ENCODE data around the gene GRM4.
A peak's percentile ranks its signal among the peaks of the same experiment; 100 is the strongest.
"Not testable (repeated sequence)": the region's sequence is repeated elsewhere in the genome, so short reads cannot be mapped to it uniquely, and the experiment has no call there.

GRM4 gene

DNA sequence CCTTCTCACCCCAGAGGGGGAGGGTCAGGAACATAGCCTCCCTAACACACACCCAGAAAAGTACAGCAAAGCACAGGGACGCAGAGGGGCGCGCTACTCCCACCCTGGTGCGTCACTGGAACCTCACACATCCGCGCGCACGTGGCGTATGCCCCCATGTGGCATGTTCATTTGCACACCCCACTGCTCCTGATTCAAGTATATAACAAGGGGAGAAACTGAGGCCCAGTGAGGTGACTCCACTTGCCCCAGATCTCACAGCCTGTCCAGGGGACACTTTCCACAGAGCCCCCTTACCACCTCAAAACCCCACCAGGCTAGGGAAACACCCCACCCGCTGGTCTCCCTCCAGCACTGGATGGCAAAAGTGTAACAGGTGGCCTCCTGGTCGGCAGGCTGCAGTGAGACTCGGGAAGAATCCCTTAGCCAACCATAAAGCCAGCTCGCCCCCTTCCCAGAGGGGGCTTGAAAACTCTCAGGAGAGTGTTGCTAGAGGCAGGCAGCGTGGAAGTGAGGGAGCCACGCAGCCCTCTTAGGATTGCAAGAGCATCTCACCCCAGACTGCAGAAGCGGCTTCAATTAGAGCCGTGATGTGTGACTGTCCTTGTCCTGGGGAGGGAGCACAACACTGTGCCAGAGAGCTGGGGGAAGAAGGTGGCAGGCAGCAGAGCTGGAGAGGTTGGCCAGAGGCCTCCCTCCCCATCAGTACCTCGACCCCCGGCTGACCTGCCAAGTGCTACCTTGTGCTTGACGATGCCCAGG lies at the start of gene GRM4:
TSS of gene GRM4 (minus strand) at position 67 of the 762 bp plus-strand sequence. CDS start 12,591 bp downstream, outside the sequence.
- H3K9ac ChIP-seq (ENCODE audit: insufficient read length), result no peak within 1 kb of the TSS
- TF ChIP-seq FOXP2 (optimal IDR thresholded peaks at IDR 0.05; ENCODE audit: control extremely low read depth, extremely low read length, insufficient read depth), result no peak
- no peak for TF ChIP-seq POLR2AphosphoS5 (IDR thresholded peaks at IDR 0.05; ENCODE audit: borderline replicate concordance, low read depth, low read length)
- no peak within 1 kb of the TSS for H3K27ac ChIP-seq
- H3K9me3 ChIP-seq (ENCODE audit: low read depth, low read length), result no peaks in the 10 kb centered on the region
- H3K4me3 ChIP-seq, result peak within 1 kb of the TSS; percentile 71
- H3K36me3 ChIP-seq (ENCODE audit: insufficient read depth, low read length), result no peaks in the 10 kb centered on the region
- DNase-seq (ENCODE audit: low read depth, low spot score), result no peak

DNA sequence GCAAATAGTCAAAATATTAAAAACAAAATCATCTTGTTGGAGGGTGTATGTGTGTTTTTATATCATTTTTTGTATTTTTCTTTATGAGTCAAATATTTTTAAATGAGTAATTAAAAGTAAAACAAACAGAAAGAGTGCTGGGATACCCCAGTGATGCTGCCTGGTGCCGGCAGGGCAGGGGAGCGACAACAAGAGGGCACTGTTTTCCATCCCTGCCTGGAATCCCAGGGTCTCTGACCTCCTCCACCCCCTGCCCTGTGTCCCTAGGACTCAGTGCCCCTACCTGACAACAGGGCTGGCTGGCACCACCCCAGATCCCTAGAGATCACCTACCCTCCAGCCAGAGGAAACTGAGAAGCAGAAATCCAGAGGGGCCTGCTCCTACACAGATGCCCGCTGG lies 48.9 kb upstream of the GRM4 start:
- TF ChIP-seq EZH2 (IDR thresholded peaks at IDR 0.05) (no peak), POLR2AphosphoS5 (IDR thresholded peaks at IDR 0.05; ENCODE audit: borderline replicate concordance, low read depth, low read length) (no peak), FOXP2 (optimal IDR thresholded peaks at IDR 0.05; ENCODE audit: control extremely low read depth, extremely low read length, insufficient read depth) (no peak)
- Histone ChIP-seq H3K4me3 (no peak overlapping the region), H3K27ac (no peak overlapping the region), H3K9ac (ENCODE audit: insufficient read length) (no peak overlapping the region), H3K36me3 (ENCODE audit: insufficient read depth, low read length) (no peaks in the 10 kb centered on the region), H3K9me3 (ENCODE audit: low read depth, low read length) (no peaks in the 10 kb centered on the region)
- DNase-seq (ENCODE audit: low read depth, low spot score), result no peak

DNA sequence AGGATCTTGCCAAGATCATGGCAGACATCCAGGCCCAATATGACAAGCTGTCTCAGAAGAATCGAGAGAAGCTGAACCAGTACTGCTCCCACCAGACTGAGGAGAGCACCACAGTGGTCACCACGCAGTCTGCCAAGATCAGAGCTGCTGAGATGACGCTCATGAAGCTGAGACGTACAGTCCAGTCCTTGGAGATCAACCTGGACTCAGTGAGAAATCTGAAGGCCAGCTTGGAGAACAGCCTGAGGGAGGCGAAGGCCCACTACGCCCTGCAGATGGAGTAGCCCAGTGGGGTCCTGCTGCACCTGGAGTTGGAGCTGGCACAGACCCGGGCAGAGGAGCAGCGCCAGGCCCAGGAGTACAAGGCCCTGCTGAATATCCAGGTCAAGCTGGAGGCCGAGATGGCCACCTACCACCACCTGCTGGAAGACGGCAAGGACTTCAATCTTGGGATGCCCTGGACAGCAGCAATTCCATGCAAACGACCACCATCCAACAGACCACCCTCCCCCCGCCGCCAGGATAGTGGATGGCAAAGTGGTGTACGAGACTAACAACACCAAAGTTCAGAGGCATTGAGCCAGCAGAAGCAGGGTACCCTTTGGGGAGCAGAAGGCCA lies 44.7 kb upstream of the GRM4 start:
- TF ChIP-seq EZH2 (IDR thresholded peaks at IDR 0.05), result no peak
- TF ChIP-seq FOXP2 (optimal IDR thresholded peaks at IDR 0.05; ENCODE audit: control extremely low read depth, extremely low read length, insufficient read depth), result no peak
- no peak for TF ChIP-seq POLR2AphosphoS5 (IDR thresholded peaks at IDR 0.05; ENCODE audit: borderline replicate concordance, low read depth, low read length)
- no peak overlapping the region for H3K27ac ChIP-seq
- H3K36me3 ChIP-seq (ENCODE audit: insufficient read depth, low read length), result no peaks in the 10 kb centered on the region
- DNase-seq (ENCODE audit: low read depth, low spot score), result no peak
- no peaks in the 10 kb centered on the region for H3K9me3 ChIP-seq (ENCODE audit: low read depth, low read length)
- no peak overlapping the region for H3K4me3 ChIP-seq
- H3K9ac ChIP-seq (ENCODE audit: insufficient read length), result no peak overlapping the region

DNA sequence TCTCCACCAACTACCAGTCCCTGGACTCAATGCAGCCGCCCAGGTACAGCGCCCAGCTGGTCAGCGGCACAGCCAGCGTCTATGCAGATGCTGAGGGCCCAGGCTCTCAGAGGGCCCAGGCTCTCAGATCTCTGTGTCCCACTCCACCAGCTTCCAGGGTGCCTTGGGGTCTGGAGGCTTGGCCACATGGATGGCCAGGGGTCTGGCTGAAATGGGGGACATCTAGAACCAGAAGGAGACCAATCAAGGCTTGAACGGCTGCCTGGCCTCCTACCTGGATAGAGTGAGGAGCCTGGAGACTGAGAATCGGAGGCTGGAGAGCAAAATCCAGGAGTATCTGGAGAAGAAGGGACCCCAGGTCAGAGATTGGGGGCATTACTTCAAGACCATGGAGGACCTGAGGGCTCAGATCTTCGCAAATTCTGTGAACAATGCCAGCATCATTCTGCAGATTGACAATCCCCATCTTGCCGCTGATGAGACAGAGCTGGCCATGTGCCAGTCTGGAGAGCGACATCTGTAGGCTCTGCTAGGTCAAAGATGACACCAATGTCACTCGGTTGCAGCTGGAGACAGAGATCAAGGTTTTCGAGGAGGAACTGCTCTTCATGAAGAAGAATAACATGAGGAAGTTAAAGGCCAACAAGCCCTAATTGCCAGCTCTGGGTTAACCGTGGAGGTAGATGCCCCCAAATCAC lies 44.1 kb upstream of the GRM4 start:
- H3K27ac ChIP-seq, result no peak overlapping the region

DNA sequence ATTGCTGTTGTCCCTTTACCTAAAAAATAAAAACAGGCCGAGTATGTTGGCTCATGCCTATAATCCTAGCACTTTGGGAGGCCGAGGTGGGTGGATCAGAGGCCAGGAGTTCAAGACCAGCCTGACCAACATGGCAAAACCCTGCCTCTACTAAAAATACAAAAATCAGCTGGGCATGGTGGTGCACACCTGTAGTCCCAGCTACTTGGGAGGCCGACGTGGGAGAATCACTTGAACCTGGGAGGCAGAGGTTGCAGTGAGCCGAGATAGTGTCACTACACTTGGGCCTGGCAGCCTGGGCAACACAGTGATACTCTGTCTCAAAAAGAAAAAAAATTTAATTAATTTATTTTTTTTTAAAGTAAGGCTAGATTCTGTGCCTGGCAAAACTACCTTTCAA lies 38.8 kb upstream of the GRM4 start:
- not testable (repeated sequence) for H3K36me3 ChIP-seq (ENCODE audit: insufficient read depth, low read length); H3K9ac ChIP-seq (ENCODE audit: insufficient read length); H3K9me3 ChIP-seq (ENCODE audit: low read depth, low read length); DNase-seq (ENCODE audit: low read depth, low spot score); H3K4me3 ChIP-seq; H3K27ac ChIP-seq

More for the DNA sequence above, 44.1 kb upstream of the GRM4 start:
- Histone ChIP-seq H3K9ac (ENCODE audit: insufficient read length) (no peak overlapping the region), H3K9me3 (ENCODE audit: low read depth, low read length) (no peaks in the 10 kb centered on the region), H3K36me3 (ENCODE audit: insufficient read depth, low read length) (no peaks in the 10 kb centered on the region), H3K4me3 (no peak overlapping the region)
- TF ChIP-seq FOXP2 (optimal IDR thresholded peaks at IDR 0.05; ENCODE audit: control extremely low read depth, extremely low read length, insufficient read depth) (no peak), POLR2AphosphoS5 (IDR thresholded peaks at IDR 0.05; ENCODE audit: borderline replicate concordance, low read depth, low read length) (no peak), EZH2 (IDR thresholded peaks at IDR 0.05) (no peak)
- DNase-seq (ENCODE audit: low read depth, low spot score), result no peak

DNA sequence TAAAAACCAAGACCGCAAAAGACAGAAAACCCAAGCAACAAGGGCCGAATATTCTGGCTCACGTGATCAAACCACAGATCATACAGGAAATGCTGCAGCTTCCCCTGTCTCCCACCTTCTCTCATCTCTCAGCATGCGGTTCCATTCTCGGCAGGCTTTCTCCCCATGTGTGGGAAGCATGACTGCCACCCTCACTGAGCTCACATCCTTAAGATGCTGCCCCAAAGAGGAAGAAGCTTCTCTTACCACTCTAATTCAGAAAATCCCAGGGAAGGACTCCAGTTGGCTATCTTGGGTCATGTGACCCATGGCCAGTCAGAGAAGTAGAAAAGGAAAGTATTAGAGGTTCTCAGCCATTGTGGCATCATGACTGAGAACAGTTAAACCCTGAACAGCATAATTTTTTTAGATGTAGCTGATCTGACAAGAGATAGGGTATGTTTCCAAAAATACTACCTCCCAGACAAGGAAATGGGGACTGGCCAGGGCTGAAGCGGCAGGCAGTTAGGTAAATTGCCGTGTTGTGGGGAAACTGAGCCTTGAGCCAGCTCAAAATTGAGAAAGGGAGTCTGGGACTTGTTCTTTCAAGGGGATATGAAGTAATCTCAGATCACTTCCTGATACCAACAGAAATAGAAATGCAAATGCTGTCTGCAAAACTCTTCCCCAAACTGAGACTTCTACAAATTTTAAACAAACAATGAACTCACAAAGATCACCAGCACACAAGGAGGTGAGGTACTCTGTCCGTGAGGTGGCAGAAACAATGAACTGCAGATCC lies 37.1 kb upstream of the GRM4 start:
- H3K4me3 ChIP-seq, result 0 out of 2 replicates have a peak overlapping the region, but pooled peaks have one; percentile 9
- TF ChIP-seq EZH2 (IDR thresholded peaks at IDR 0.05) (no peak), FOXP2 (optimal IDR thresholded peaks at IDR 0.05; ENCODE audit: control extremely low read depth, extremely low read length, insufficient read depth) (no peak), POLR2AphosphoS5 (IDR thresholded peaks at IDR 0.05; ENCODE audit: borderline replicate concordance, low read depth, low read length) (no peak)
- no peak overlapping the region for H3K9ac ChIP-seq (ENCODE audit: insufficient read length)
- peak; percentile 35 for DNase-seq (ENCODE audit: low read depth, low spot score)
- no peaks in the 10 kb centered on the region for H3K36me3 ChIP-seq (ENCODE audit: insufficient read depth, low read length)
- no peaks in the 10 kb centered on the region for H3K9me3 ChIP-seq (ENCODE audit: low read depth, low read length)
- H3K27ac ChIP-seq, result no peak overlapping the region

DNA sequence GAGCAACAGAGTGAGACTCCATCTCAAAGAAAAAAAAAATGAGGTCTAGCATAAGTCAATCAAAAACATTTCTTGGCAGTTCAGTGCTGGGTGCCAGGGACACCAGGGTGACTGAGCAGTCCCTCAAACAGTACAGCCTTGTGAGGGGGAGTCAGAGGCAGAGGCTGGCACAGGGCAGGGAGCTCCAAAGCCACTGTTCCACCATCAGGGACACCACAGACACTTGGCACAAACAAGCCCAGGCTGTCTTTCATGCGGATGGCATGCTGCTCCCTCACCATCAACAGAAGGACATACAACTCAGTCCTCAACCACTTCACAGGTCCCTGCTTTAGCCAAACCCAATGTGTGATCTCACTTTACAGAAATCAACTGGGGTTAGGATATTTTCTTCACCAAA lies 36.0 kb upstream of the GRM4 start:
- DNase-seq (ENCODE audit: low read depth, low spot score), result no peak
- TF ChIP-seq EZH2 (IDR thresholded peaks at IDR 0.05) (no peak), POLR2AphosphoS5 (IDR thresholded peaks at IDR 0.05; ENCODE audit: borderline replicate concordance, low read depth, low read length) (no peak), FOXP2 (optimal IDR thresholded peaks at IDR 0.05; ENCODE audit: control extremely low read depth, extremely low read length, insufficient read depth) (no peak)
- no peak overlapping the region for H3K4me3 ChIP-seq
- no peak overlapping the region for H3K9ac ChIP-seq (ENCODE audit: insufficient read length)
- no peaks in the 10 kb centered on the region for H3K36me3 ChIP-seq (ENCODE audit: insufficient read depth, low read length)
- no peaks in the 10 kb centered on the region for H3K9me3 ChIP-seq (ENCODE audit: low read depth, low read length)
- no peak overlapping the region for H3K27ac ChIP-seq

Data from SK-N-MC (cell line).